ENCODE measurements around the gene CDCA3.

CDCA3 gene

GRCh38 chr12:6826734-6827436, 24.2 kb downstream of the CDCA3 start:
- TF ChIP-seq CTCF (IDR thresholded peaks at IDR 0.05): no peak

GRCh38 chr12:6826125-6826733, 24.9 kb downstream of the CDCA3 start:
- TF ChIP-seq CTCF (IDR thresholded peaks at IDR 0.05): no peak

- peak; percentile 91 for TF ChIP-seq CTCF (IDR thresholded peaks at IDR 0.05)
These were observed 25.5 kb downstream of the CDCA3 start for GRCh38 chr12:6825398-6826124.

- no peak for TF ChIP-seq CTCF (IDR thresholded peaks at IDR 0.05)
These were observed 26.1 kb downstream of the CDCA3 start for GRCh38 chr12:6824901-6825381.

- no peak for TF ChIP-seq CTCF (IDR thresholded peaks at IDR 0.05)
These were observed 26.9 kb downstream of the CDCA3 start for GRCh38 chr12:6824085-6824775.

- no peak for TF ChIP-seq CTCF (IDR thresholded peaks at IDR 0.05)
These were observed 27.7 kb downstream of the CDCA3 start for GRCh38 chr12:6823182-6824084.

All from LNCAP (cell line).